ENCODE measurements around the gene SP8. TPM values are rescaled to one million over a fixed set of nuclear protein-coding genes. Genes with fewer than 3 reads are reported as not detected.

Gene SP8
- total RNA-seq, 1 experiment from 2014 or later = 0.76 TPM

- H3K36me3 ChIP-seq (ENCODE audit: control insufficient read depth in 1 of 2, insufficient read depth in 2 of 2, low read length in 2 of 2) = no peaks in the 10 kb centered on the region
- H3K9ac ChIP-seq (ENCODE audit: low read length) = peak overlapping the region; percentile 55; the same call in 1 of the 2 replicates
- intact Hi-C loops (cut with micrococcal nuclease) = no loop called here
- no TSS peak for BruUV-seq (replicated peaks)
- no peaks in the 10 kb centered on the region for H3K79me2 ChIP-seq (ENCODE audit: insufficient read depth, low read length)
- no peak for ATAC-seq
- CTCF ChIA-PET = no interaction called here
- TF ChIP-seq SP1 (IDR thresholded peaks at IDR 0.05; ENCODE audit: low read depth) = no peak
- no peak for TF ChIP-seq EZH2phosphoT487 (IDR thresholded peaks at IDR 0.05; ENCODE audit: borderline replicate concordance)
- TF ChIP-seq FOSL1 (IDR thresholded peaks at IDR 0.05; ENCODE audit: low read depth) = no peak
- TF ChIP-seq EZH2 (IDR thresholded peaks at IDR 0.05) = no peak
- no peak for TF ChIP-seq CBX3 (IDR thresholded peaks at IDR 0.05; ENCODE audit: low read depth)
- H2AFZ ChIP-seq (ENCODE audit: low read depth, low read length, poor library complexity, severe bottlenecking) = peak overlapping the region; percentile 97
- RAD21 ChIA-PET (ENCODE audit: low non-redundant PET in 1 of 2, low total read pairs in 2 of 2, uncharacterized antibody in 2 of 2, unreplicated experiment in 2 of 2) = no interaction called here
- no peaks in the 10 kb centered on the region for H4K20me1 ChIP-seq (ENCODE audit: insufficient read depth)
- peak overlapping the region; percentile 87 for H3K4me2 ChIP-seq (ENCODE audit: low read length)
- H3K27ac ChIP-seq (ENCODE audit: low read depth, low read length) = no peak overlapping the region
- H3K4me1 ChIP-seq (ENCODE audit: control insufficient read depth in 1 of 2, insufficient read depth in 2 of 2, low read length in 2 of 2) = peaks cover 0 to 13% of the 10 kb centered on the region in 2 experiments; a peak in 3 of 4 replicates
- POLR2A ChIA-PET = no interaction called here
- H3K9me3 ChIP-seq (ENCODE audit: control insufficient read depth in 1 of 2, insufficient read depth in 1 of 2, low read depth in 1 of 2, low read length in 2 of 2) = no peaks in the 10 kb centered on the region
- no peaks in the 10 kb centered on the region for H3K9me2 ChIP-seq (ENCODE audit: insufficient read depth)
- peak overlapping the region; percentile 25 to 56 for H3K4me3 ChIP-seq (replicated peaks in 1 of 2; ENCODE audit: low read depth in 1 of 2, low read length in 2 of 2)
- no peak for DNase-seq (ENCODE audit: low read depth, low spot score)
- H3K27me3 ChIP-seq (ENCODE audit: insufficient read depth, low read length) = no peaks in the 10 kb centered on the region; the same call in 1 of the 2 replicates
These were observed 12.0 kb upstream of the SP8 start for GRCh38 chr7:20798694-20799121.

DNA sequence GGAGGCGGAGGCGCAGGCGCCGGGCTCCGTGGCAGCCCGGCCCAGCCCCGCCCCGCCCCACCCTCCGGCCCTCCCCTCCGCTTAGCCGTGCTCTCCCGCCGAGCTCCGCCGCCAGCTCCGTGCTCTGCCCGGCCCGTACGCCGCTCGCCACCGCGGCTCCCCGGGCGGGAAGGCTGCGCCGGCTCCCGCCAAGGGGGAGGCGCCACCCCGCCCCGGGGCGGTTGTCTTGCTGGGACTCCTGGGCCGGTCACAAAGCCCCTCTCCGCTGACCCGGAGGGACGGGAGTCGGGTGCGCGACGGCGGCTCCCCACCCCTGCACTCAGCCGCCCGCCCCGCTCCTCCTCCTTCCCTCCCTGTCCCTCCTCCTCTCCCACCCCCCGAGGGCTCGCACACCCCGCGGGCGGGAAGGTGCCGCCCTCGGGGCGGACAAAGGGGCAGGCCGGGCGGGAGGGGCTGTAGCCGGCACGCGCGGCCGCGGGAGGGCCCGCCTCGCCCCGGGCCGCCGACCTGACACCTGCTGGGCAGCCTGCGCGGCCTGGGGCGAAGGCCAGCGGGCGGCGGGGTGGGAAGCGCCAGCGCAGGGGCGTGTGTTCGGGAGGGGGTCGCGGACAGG, 11.5 kb upstream of the SP8 start:
- Histone ChIP-seq H3K27me3 (ENCODE audit: insufficient read depth, low read length) (no peaks in the 10 kb centered on the region; the same call in 1 of the 2 replicates), H3K9me3 (ENCODE audit: control insufficient read depth in 1 of 2, insufficient read depth in 1 of 2, low read depth in 1 of 2, low read length in 2 of 2) (no peaks in the 10 kb centered on the region), H3K79me2 (ENCODE audit: insufficient read depth, low read length) (no peaks in the 10 kb centered on the region), H4K20me1 (ENCODE audit: insufficient read depth) (no peaks in the 10 kb centered on the region), H3K9ac (ENCODE audit: low read length) (peak overlapping the region; percentile 55), H2AFZ (ENCODE audit: low read depth, low read length, poor library complexity, severe bottlenecking) (peak overlapping the region; percentile 97), H3K4me3 (replicated peaks in 1 of 2; ENCODE audit: low read depth in 1 of 2, low read length in 2 of 2) (peak overlapping the region; percentile 36 to 62), H3K4me2 (ENCODE audit: low read length) (peak overlapping the region; percentile 87), H3K27ac (ENCODE audit: low read depth, low read length) (peak overlapping the region; percentile 40; the same call in 1 of the 2 replicates), H3K9me2 (ENCODE audit: insufficient read depth) (no peaks in the 10 kb centered on the region), H3K36me3 (ENCODE audit: control insufficient read depth in 1 of 2, insufficient read depth in 2 of 2, low read length in 2 of 2) (no peaks in the 10 kb centered on the region), H3K4me1 (ENCODE audit: control insufficient read depth in 1 of 2, insufficient read depth in 2 of 2, low read length in 2 of 2) (peaks cover 0 to 13% of the 10 kb centered on the region in 2 experiments; a peak in 3 of 4 replicates)
- DNase-seq (ENCODE audit: low read depth, low spot score) (peak; percentile 54), ATAC-seq (peak; percentile 89)
- RAD21 ChIA-PET (ENCODE audit: low non-redundant PET in 1 of 2, low total read pairs in 2 of 2, uncharacterized antibody in 2 of 2, unreplicated experiment in 2 of 2) = no interaction called here
- CTCF ChIA-PET = no interaction called here
- no TSS peak for BruUV-seq (replicated peaks)
- intact Hi-C loops (cut with micrococcal nuclease) = no loop called here
- POLR2A ChIA-PET = interaction anchor here (1.3 kb wide), 1 partner anchor 9 kb away, joined by 3 read pairs; no protein-coding TSS in a partner anchor
- TF ChIP-seq POLR2AphosphoS5 (IDR thresholded peaks at IDR 0.05; ENCODE audit: low read depth, low read length) = 0 out of 2 replicates have a peak, but pooled peaks have one; percentile 8
- TF ChIP-seq EZH2phosphoT487 (IDR thresholded peaks at IDR 0.05; ENCODE audit: borderline replicate concordance) = no peak
- TF ChIP-seq CBX3 (IDR thresholded peaks at IDR 0.05; ENCODE audit: low read depth) = no peak
- peak; percentile 33; the same call in 1 of the 2 replicates for TF ChIP-seq ZFX (IDR thresholded peaks at IDR 0.05)
- TF ChIP-seq SP1 (IDR thresholded peaks at IDR 0.05; ENCODE audit: low read depth) = peak; percentile 70

Data from HCT116 (cell line).